Esophagus squamous epithelium (tissue), 5 donors: ENCODE data around the gene MRPL45. TPM values are rescaled to one million over a fixed set of nuclear protein-coding genes. Genes with fewer than 3 reads are reported as not detected.

Experiments used
- DNase-seq: peaks from one replicate; lab custom pipeline; 2025; lab: John Stamatoyannopoulos, UW
- H3K27ac ChIP-seq, 4 donors: fragments of 200-600 bp; sonication (generic); one replicate each; pipeline ENCODE4 v1.5.1; 2016 to 2019; ENCODE audit warnings: mild to moderate bottlenecking in 1 of 4
- H3K27me3 ChIP-seq, 4 donors: fragments of 200-600 bp; sonication (generic); 1 replicate in 3 of 4; 2 replicates in 1 of 4; pipeline versions ENCODE4 v1.5.1 to v1.6.0; 2017 to 2021; ENCODE audit warnings: antibody characterized with exemption in 1 of 4
- H3K36me3 ChIP-seq, 3 donors: fragments of 200-600 bp; sonication (generic); one replicate each; pipeline ENCODE4 v1.5.1; 2016 to 2019
- H3K4me1 ChIP-seq, 3 donors: fragments of 200-600 bp; sonication (generic); one replicate each; pipeline ENCODE4 v1.5.1; 2017 to 2019
- H3K4me3 ChIP-seq, 4 donors: fragments of 200-600 bp; sonication (generic); 1 replicate in 3 of 4; 2 replicates in 1 of 4; pipeline ENCODE4 v1.5.1; 2016 to 2019; ENCODE audit warnings: mild to moderate bottlenecking in 2 of 4, moderate library complexity in 1 of 4
- H3K9me3 ChIP-seq, 3 donors: fragments of 200-600 bp; sonication (generic); one replicate each; pipeline ENCODE4 v1.5.1; 2016 to 2019
- CTCF ChIP-seq, 6 experiments: fragments of 450-650 bp in 4 of 6; fragments of 200-600 bp in 2 of 6; sonication (generic) in 2 of 6; IDR thresholded peaks; one replicate each; pipeline ENCODE4 v1.5.1; 2016 to 2019; ENCODE audit warnings: antibody characterized with exemption in 6 of 6, mild to moderate bottlenecking in 4 of 6, moderate library complexity in 4 of 6
- POLR2A ChIP-seq, 4 donors: fragments of 450-650 bp; IDR thresholded peaks; one replicate each; pipeline ENCODE4 v1.6.1; 2017; ENCODE audit warnings: antibody characterized with exemption in 4 of 4, mild to moderate bottlenecking in 4 of 4, moderate library complexity in 3 of 4
- WGBS, 2 donors: methylation state at CpG; one replicate each; pipeline ENCODE4 v1.1.5; 2018; 5-methylcytosine and 5-hydroxymethylcytosine counted together
- intact Hi-C: fragments of 100-400 bp; cut with DNase I; formaldehyde crosslinking; loops from one replicate; pipeline ENCODE4 v1.15.0; 2022
- total RNA-seq, 4 donors: library from RNA; depleted of rRNA; stranded (reverse); fragments of >200 nt; gene quantifications; one replicate each; pipeline ENCODE4 v1.1.0, GENCODE V29; 2016
- donor health status: DM: yes; HTN: yes; CAD: no.

The MRPL45 gene
- total RNA-seq, 4 donors from 2014 or later: 21.3 to 33.0 (median 29.9) TPM

GRCh38 chr17:38352245-38353085 is 55.5 kb downstream of the MRPL45 start:
- H3K27ac ChIP-seq: peak overlapping the region; percentile 87 to 95 (median 88)
- no peaks in the 10 kb centered on the region for H3K27me3 ChIP-seq
- no peaks in the 10 kb centered on the region for H3K36me3 ChIP-seq
- intact Hi-C loops: no loop called here
- H3K9me3 ChIP-seq: no peaks in the 10 kb centered on the region
- TF ChIP-seq POLR2A (IDR thresholded peaks at IDR 0.05) (no peak), CTCF (IDR thresholded peaks at IDR 0.05) (no peak)
- no peak for DNase-seq
- peaks cover 17 to 64% (median 39%) of the 10 kb centered on the region in 3 donors for H3K4me1 ChIP-seq
- peak overlapping the region; percentile 70 to 100 (median 85) for H3K4me3 ChIP-seq
- WGBS, 2 donors: 0% methylated on average over 5 of the region's 72 CpGs; no CpG with 5 or more reads in 1 of the 2 donors

- Histone ChIP-seq H3K36me3 (no peaks in the 10 kb centered on the region), H3K4me1 (peaks cover 17 to 70% (median 41%) of the 10 kb centered on the region in 3 donors), H3K27me3 (no peaks in the 10 kb centered on the region), H3K4me3 (peak overlapping the region; percentile 70 to 100 (median 85)), H3K27ac (peak overlapping the region in 3 of 4 donors; percentile 87 to 89 (median 87)), H3K9me3 (no peaks in the 10 kb centered on the region)
- DNase-seq: no peak
- TF ChIP-seq POLR2A (IDR thresholded peaks at IDR 0.05): no peak
- no peak for TF ChIP-seq CTCF (IDR thresholded peaks at IDR 0.05)
- WGBS, 2 donors: 10 to 28% methylated on average over 6 to 8 of the region's 8 CpGs
- intact Hi-C loops: no loop called here
Measured at GRCh38 chr17:38353086-38353604, 56.2 kb downstream of the MRPL45 start.

- peak overlapping the region in 3 of 4 donors; percentile 70 to 100 (median 75) for H3K4me3 ChIP-seq
- 76 to 79% methylated on average over 13 of the region's 13 CpGs for WGBS, 2 donors
- peaks cover 19 to 76% (median 43%) of the 10 kb centered on the region in 3 donors for H3K4me1 ChIP-seq
- H3K9me3 ChIP-seq: no peaks in the 10 kb centered on the region
- DNase-seq: no peak
- H3K27me3 ChIP-seq: no peaks in the 10 kb centered on the region
- TF ChIP-seq CTCF (IDR thresholded peaks at IDR 0.05) (no peak), POLR2A (IDR thresholded peaks at IDR 0.05) (no peak)
- intact Hi-C loops: no loop called here
- H3K36me3 ChIP-seq: no peaks in the 10 kb centered on the region
- no peak overlapping the region for H3K27ac ChIP-seq
Measured at GRCh38 chr17:38353668-38354067, 56.7 kb downstream of the MRPL45 start.

- Histone ChIP-seq H3K27me3 (no peaks in the 10 kb centered on the region), H3K9me3 (no peaks in the 10 kb centered on the region), H3K4me3 (peak overlapping the region in 1 of 4 donors; percentile 100), H3K36me3 (no peaks in the 10 kb centered on the region), H3K27ac (no peak overlapping the region), H3K4me1 (peaks cover 22 to 84% (median 48%) of the 10 kb centered on the region in 3 donors)
- intact Hi-C loops: no loop called here
- 83 to 89% methylated on average over 7 of the region's 7 CpGs for WGBS, 2 donors
- no peak for DNase-seq
- no peak for TF ChIP-seq POLR2A (IDR thresholded peaks at IDR 0.05)
Measured at GRCh38 chr17:38354466-38354865, 57.5 kb downstream of the MRPL45 start.

GRCh38 chr17:38355251-38355650 is 58.3 kb downstream of the MRPL45 start:
- H3K27me3 ChIP-seq: no peaks in the 10 kb centered on the region
- no peak overlapping the region for H3K27ac ChIP-seq
- 73 to 81% methylated on average over 4 of the region's 4 CpGs for WGBS, 2 donors
- H3K36me3 ChIP-seq: no peaks in the 10 kb centered on the region
- no peak overlapping the region for H3K4me3 ChIP-seq
- no peaks in the 10 kb centered on the region for H3K9me3 ChIP-seq
- no peak for TF ChIP-seq CTCF (IDR thresholded peaks at IDR 0.05)
- no peak for TF ChIP-seq POLR2A (IDR thresholded peaks at IDR 0.05)
- DNase-seq: no peak
- peaks cover 22 to 91% (median 48%) of the 10 kb centered on the region in 3 donors for H3K4me1 ChIP-seq
- intact Hi-C loops: no loop called here
